Kidney epithelial cell (primary cell): ENCODE data around the gene MIOX. TPM values are rescaled to one million over a fixed set of nuclear protein-coding genes. Genes with fewer than 3 reads are reported as not detected.

Experiments used
- DNase-seq: peaks from one replicate; pipeline ENCODE4 v3.0.0-alpha.2; 2010; ENCODE audit warnings: low read depth
- H3K27me3 ChIP-seq: 2 replicates; pipeline ENCODE4 v1.6.0; 2011; ENCODE audit warnings: low read length; ENCODE audit not compliant: control insufficient read depth, insufficient read depth
- H3K36me3 ChIP-seq: 2 replicates; pipeline ENCODE4 v1.5.1; 2011; ENCODE audit warnings: low read length; ENCODE audit not compliant: control insufficient read depth, insufficient read depth
- H3K4me3 ChIP-seq: 2 replicates; pipeline ENCODE4 v1.5.1; 2011; ENCODE audit warnings: low read depth, mild to moderate bottlenecking, control low read depth, low read length
- CTCF ChIP-seq: IDR thresholded peaks from 2 replicates; pipeline ENCODE4 v1.5.1; 2011; ENCODE audit warnings: mild to moderate bottlenecking, moderate library complexity, low read length, control low read depth, inconsistent platforms; ENCODE audit not compliant: insufficient read depth, poor library complexity, severe bottlenecking
- total RNA-seq: library from RNA; depleted of rRNA; stranded (reverse); fragments of >200 nt; gene quantifications from 2 replicates; pipeline ENCODE4 v1.2.3, GENCODE V29; 2015

MIOX gene
- 0.68 and 1.8 TPM in 2 replicates for total RNA-seq

GRCh38 chr22:50486561-50487289 lies at the start of gene MIOX:
Gene MIOX, plus strand, starts transcription at chr22:50486859. Its CDS starts 39 bp downstream, at chr22:50486898.
- no peak for TF ChIP-seq CTCF
- Histone ChIP-seq H3K4me3 (no peak within 1 kb of the TSS), H3K36me3 (no peaks in the 10 kb centered on the region), H3K27me3 (peaks cover 6% of the 10 kb centered on the region)
- no peak for DNase-seq

GRCh38 chr22:50437511-50438304 lies 49.0 kb upstream of the MIOX start:
- DNase-seq, result no peak
- peaks cover 3% of the 10 kb centered on the region for H3K36me3 ChIP-seq
- no peak for TF ChIP-seq CTCF

GRCh38 chr22:50438305-50439275 lies 48.1 kb upstream of the MIOX start:
- H3K27me3 ChIP-seq, result no peaks in the 10 kb centered on the region
- H3K36me3 ChIP-seq, result peaks cover 3% of the 10 kb centered on the region
- DNase-seq, result no peak
- H3K4me3 ChIP-seq, result no peak overlapping the region
- TF ChIP-seq CTCF, result no peak

More at GRCh38 chr22:50437511-50438304, 49.0 kb upstream of the MIOX start:
- Histone ChIP-seq H3K27me3 (no peaks in the 10 kb centered on the region), H3K4me3 (no peak overlapping the region)

GRCh38 chr22:50439314-50439870 lies 47.3 kb upstream of the MIOX start:
- no peak for DNase-seq
- no peak overlapping the region for H3K4me3 ChIP-seq
- peaks cover 3% of the 10 kb centered on the region for H3K36me3 ChIP-seq
- no peaks in the 10 kb centered on the region for H3K27me3 ChIP-seq
- no peak for TF ChIP-seq CTCF

GRCh38 chr22:50439871-50440331 lies 46.8 kb upstream of the MIOX start:
- no peak for TF ChIP-seq CTCF
- Histone ChIP-seq H3K36me3 (peaks cover 3% of the 10 kb centered on the region), H3K27me3 (no peaks in the 10 kb centered on the region), H3K4me3 (no peak overlapping the region)
- no peak for DNase-seq
